Diencephalon (tissue), 1 donor: ENCODE data around the gene USH1G. TPM values are rescaled to one million over a fixed set of nuclear protein-coding genes. Genes with fewer than 3 reads are reported as not detected.

Experiments
- total RNA-seq: library from RNA; depleted of rRNA; stranded (reverse); fragments of >200 nt; gene quantifications from one replicate; pipeline ENCODE4 v1.2.3, GENCODE V29; 2014

The USH1G gene
- 0.46 TPM for total RNA-seq

DNA sequence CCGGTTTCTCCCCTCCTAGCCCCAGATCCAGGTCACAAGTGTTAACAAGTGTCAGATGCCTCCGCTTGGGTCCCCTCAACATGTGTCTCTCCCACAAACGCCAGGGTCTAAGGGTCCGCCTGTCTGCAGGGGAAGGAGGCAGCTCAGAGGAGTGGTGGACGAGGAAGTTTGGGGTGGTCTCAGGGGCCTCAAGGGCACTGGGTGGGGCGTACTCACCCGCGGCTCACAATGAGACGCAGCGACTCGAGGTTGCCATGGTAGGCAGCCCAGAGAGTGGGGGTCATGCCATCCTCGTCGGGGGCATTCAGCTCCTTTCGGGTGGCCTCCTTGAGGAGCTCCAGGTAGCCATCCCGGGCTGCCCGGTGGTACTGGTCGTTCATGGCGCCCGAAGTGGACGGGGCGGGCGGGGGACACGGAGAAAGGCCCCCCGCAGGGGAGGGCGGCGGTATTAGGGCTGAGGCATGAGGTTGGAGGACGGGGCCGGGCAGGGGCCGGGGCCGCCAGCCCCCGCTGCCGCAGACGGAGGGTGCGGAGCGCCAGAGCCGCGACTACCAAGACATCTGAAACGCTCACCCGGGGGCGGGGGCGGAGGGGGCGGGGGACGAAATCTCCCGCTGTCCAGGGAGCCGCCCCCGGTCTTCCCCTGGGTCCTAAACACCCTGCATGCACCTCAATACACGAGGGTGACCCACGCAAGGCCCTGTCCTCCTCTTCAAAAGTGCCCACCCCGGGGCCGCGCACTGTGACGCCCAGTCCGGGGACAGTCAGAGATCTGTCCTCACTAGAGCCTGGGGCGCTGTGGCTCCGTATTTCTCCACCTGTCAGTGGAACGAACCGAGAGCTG lies at the start of gene USH1G:
Gene USH1G (minus strand): TSS at position 562 of the 844 bp plus-strand sequence. CDS start 182 bp downstream, at position 380.

GRCh38 chr17:74972107-74972972 lies 49.3 kb upstream of the USH1G start, which contains the start of gene HID1:
Gene HID1, minus strand, starts transcription at chr17:74972759. Its CDS starts 103 bp downstream, at chr17:74972656.

GRCh38 chr17:74935585-74936469 lies 12.8 kb upstream of the USH1G start, which contains the start of gene OTOP3:
Gene OTOP3, plus strand, starts transcription at chr17:74935898. Its CDS starts 24 bp downstream, at chr17:74935922.

GRCh38 chr17:74924250-74924948 lies 1.3 kb upstream of the USH1G start, which contains the start of gene OTOP2:
Gene OTOP2, plus strand, starts transcription at chr17:74924273. Its CDS starts 360 bp downstream, at chr17:74924633.

DNA sequence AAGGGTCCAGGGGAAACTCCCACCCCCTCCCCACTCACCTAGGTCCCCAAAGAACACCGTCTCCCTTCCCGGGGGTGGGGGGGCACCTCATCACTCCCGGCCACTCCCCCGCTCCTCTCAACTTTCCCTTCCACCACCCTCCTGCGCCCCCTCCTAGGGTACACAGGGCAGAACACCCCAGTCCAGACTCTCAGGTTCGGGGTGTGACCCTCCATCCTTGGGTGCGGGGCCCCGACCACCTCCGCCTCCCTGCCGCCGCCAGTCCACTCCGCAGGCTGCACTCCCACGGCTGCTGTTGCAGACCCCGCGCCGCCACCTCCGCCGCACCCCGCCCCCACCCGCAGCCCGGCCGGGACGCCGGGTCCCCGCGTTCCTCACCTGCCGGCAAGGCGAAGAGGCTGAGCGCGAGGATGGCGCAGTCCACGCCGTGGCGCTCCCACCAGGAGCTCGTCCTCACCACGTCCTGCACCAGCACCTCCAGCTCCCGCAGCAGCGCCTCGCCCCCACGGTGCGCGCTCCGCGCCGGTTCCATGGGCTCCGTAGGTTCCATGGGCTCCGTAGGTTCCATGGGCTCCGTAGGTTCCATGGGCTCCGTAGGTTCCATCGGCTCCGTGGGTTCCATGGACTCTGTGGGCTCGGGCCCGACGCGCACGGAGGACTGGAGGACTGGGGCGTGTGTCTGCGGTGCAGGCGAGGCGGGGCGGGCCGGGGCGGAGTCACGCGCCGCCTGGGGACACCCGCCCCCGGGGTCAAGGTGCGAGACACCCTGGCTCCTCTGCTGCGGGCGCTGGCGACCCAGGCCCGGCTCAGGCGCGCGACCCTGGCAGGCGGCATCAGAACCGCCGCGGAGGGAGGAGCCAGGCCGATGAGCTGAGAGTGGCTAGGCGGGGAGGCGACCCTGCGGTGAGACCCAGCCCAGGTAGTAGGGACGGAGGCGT lies 29.8 kb downstream of the USH1G start, which contains the start of gene FADS6:
Gene FADS6 (minus strand): TSS at position 660 of the 938 bp plus-strand sequence. CDS start 38 bp downstream, at position 622.

DNA sequence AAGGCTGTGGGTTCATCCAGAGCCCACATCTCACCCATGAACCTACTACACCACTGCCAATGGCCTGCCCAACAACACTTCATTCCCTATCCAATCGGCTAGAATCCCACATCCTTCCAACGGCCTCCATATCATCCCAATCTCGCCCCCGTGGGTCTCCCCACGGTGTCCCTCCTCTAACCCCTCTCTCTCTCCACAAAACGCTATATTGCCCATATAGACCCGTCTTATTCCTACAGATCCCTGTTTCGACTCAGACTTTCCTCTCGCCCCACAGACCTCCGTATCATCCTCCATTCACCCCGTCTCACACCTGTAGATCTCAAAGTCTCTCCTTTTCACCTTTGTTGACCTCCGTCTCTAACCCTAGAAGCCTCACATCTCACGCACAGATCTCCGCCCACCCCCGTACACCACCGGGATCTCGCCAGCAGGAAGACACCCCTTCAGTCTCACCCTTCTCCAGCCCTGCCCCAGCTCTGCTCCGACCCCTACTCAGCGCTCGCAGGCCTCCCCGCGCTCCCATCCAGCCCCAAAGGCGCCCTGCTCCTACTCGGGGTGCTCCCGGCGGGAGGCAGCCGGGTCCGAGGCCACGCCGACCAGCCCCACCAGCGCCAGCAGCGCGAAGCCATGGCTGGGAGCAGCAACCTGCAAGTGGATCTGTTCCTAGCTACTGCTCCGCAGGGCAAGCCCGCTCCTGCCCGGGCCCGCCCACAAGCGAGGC lies 50.6 kb downstream of the USH1G start, which contains the start of gene FDXR:
Gene FDXR (minus strand): TSS at position 682 of the 724 bp plus-strand sequence. CDS start 50 bp downstream, at position 632.

Other genes with a start within 250 kb of the USH1G start
- gene CD300LF, start 210.3 kb downstream of the USH1G start, total RNA-seq: 0.46 TPM
- gene RAB37, start 186.0 kb downstream of the USH1G start, total RNA-seq: 3.2 TPM
- gene NHERF1, start 174.6 kb downstream of the USH1G start, total RNA-seq: 12.5 TPM
- gene NAT9, start 146.9 kb downstream of the USH1G start, total RNA-seq: 20.5 TPM
- 1.2 TPM for gene GRIN2C, start 63.4 kb downstream of the USH1G start, total RNA-seq
- 5.5 TPM for gene FDXR, start 50.3 kb downstream of the USH1G start, total RNA-seq
- 5.5 TPM for gene FADS6, start 29.6 kb downstream of the USH1G start, total RNA-seq
- gene OTOP2, start 1.0 kb upstream of the USH1G start, total RNA-seq: not detected
- gene OTOP3, start 12.6 kb upstream of the USH1G start, total RNA-seq: not detected
- gene HID1, start 49.5 kb upstream of the USH1G start, total RNA-seq: 25.1 TPM
- 7.2 TPM for gene CDR2L, start 64.4 kb upstream of the USH1G start, total RNA-seq
- 13.4 TPM for gene MRPL58, start 89.4 kb upstream of the USH1G start, total RNA-seq
- gene ATP5PD, start 123.7 kb upstream of the USH1G start, total RNA-seq: 146 TPM
- 51.2 TPM for gene KCTD2, start 124.0 kb upstream of the USH1G start, total RNA-seq
- 2.1 TPM for gene SLC16A5, start 164.7 kb upstream of the USH1G start, total RNA-seq
- gene ARMC7, start 186.7 kb upstream of the USH1G start, total RNA-seq: 3.0 TPM
- 32.3 TPM for gene NT5C, start 208.5 kb upstream of the USH1G start, total RNA-seq
- gene JPT1, start 231.3 kb upstream of the USH1G start, total RNA-seq: 563 TPM